Measurements from ENCODE around the gene NFATC4.
"Not testable (repeated sequence)": the region's sequence is repeated elsewhere in the genome, so short reads cannot be mapped to it uniquely, and the experiment has no call there.

NFATC4 gene

GRCh38 chr14:24367514-24368211, at the start of gene NFATC4:
TSS of gene NFATC4 (plus strand) at chr14:24368184. CDS start at chr14:24368341, 157 bp downstream.
- peak; percentile 50 for DNase-seq (ENCODE audit: low spot score)

DNA sequence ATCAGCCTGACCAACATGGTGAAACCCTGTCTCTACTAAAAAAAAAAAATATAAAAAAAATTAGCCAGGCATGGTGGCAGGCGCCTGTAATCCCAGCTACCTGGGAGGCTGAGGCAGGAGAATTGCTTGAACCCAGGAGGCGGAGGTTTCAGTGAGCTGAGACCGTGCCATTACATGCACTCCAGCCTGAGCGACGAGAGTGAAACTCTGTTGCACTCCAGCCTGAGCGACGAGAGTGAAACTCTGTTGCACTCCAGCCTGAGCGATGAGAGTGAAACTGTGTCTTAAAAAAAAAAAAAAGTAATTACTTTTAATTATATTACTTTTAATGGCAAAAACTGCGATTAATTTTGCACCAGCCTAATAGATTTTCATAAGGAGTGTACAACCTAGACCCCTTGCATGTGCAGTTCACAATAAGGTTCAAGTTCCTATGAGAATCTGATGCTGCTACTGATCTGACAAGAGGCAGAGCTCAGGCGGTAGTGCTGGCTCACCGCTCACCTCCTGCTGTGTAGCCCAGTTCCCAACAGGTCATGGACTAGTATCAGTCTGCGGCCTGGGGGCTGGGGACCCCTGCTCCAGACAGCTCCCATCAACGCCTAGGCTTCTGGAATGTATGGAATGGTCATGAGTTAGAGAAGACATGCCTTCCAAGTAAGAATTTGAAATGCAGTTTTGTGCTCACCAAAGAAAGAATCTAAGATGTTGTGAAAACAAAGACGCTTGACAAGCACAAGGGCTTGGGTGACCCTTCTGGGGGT, 46.6 kb upstream of the NFATC4 start:
- no peak for DNase-seq (ENCODE audit: low spot score)

DNA sequence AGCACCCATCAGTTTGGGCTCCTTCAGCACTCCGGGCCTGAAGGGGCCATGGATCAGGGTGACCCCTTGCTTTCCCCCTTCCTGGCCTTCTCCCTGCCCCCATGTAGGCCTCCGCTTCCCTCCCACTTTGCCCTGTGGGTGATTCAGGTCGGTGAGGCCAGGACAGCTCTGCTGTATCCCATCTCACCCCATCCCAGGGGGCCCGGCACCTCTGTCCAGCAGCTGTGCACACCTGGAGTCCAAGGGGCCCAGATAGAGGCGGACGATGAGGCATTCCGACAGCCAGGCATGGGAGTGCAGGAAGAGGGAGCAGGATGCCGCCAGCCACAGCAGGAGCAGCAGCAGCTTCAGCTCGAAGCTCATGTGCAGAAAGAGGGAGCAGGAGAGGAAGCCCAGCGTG, 45.3 kb upstream of the NFATC4 start:
- no peak for DNase-seq (ENCODE audit: low spot score)

DNA sequence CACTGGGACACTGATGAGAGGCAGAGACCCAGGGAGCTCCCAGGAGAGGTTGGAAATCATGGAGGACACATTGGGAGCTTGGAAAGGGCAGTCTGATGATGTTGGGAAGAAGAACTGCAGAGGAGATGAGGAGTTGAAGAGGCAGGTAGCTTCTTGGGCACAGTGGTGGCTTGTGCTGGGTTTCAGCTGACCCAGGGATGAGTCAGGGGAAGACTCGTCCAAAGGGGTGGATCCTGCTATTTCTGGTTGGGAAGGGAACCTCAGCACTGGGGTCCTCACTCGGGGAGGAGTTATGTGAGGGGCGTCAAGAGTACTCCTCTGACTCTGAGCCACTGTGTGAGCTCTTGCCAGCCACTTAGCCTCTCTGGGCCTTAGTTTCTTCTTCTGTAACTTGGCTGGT, 44.6 kb upstream of the NFATC4 start:
- DNase-seq (ENCODE audit: low spot score) = no peak

DNA sequence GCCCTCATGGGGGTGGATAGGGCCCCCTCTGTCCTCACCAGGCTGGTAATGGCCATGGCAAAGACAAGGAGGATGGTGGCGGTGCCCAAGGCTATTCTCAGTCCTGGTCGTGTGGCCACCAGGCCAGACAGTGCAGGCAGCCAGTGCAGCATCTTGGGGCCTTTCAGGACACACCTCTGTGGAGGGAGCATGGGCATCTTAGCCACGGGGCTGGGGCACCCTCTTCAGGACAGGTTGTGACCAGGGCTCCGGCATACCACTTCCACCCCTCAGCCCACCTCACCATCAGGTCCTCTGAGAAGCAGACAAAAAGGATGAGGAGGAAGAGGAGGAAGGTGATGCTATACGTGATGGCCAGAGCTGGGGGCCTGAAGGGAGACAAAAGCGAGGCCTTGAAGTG, 44.0 kb upstream of the NFATC4 start:
- DNase-seq (ENCODE audit: low spot score) = no peak

GRCh38 chr14:24325041-24325530, 42.9 kb upstream of the NFATC4 start:
- DNase-seq (ENCODE audit: low spot score) = no peak

GRCh38 chr14:24325963-24326362, 42.0 kb upstream of the NFATC4 start:
- no peak for DNase-seq (ENCODE audit: low spot score)

- no peak for DNase-seq (ENCODE audit: low spot score)
Measured at GRCh38 chr14:24327303-24327702, 40.7 kb upstream of the NFATC4 start.

GRCh38 chr14:24327914-24328313, 40.1 kb upstream of the NFATC4 start:
- DNase-seq (ENCODE audit: low spot score) = not testable (repeated sequence)

DNA sequence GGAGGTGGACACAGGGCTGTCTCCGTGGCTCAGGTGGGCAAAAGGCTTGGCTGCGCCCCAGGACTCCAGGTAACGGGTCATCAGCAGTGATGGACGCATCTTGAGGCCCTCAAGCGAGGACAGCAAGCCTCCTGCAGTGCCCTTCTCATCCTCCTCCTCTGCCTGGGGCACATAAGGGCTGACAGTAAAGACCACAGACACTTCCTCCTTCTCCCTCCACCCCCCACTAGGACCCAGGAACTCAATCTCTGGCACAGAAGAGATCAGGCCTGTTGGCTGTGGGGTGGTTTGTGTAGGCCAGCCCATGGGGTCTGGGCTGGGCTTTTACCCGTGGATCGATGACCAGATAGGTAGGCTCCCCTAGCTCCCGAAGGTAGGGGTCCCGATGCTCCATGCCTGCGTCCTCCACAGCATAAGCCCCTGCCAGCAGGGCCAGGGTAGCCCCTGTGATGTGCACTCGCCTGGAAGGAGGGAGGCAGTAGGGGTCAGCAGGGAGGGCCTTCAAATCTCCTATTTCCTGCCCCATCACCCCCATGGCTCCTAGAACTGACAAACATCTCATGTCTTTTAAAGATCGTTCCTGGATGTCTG, 38.8 kb upstream of the NFATC4 start:
- DNase-seq (ENCODE audit: low spot score) = no peak

- no peak for DNase-seq (ENCODE audit: low spot score)
Measured at GRCh38 chr14:24329736-24330135, 38.2 kb upstream of the NFATC4 start.

- DNase-seq (ENCODE audit: low spot score) = no peak
Measured at GRCh38 chr14:24330973-24331674, 36.9 kb upstream of the NFATC4 start.

DNA sequence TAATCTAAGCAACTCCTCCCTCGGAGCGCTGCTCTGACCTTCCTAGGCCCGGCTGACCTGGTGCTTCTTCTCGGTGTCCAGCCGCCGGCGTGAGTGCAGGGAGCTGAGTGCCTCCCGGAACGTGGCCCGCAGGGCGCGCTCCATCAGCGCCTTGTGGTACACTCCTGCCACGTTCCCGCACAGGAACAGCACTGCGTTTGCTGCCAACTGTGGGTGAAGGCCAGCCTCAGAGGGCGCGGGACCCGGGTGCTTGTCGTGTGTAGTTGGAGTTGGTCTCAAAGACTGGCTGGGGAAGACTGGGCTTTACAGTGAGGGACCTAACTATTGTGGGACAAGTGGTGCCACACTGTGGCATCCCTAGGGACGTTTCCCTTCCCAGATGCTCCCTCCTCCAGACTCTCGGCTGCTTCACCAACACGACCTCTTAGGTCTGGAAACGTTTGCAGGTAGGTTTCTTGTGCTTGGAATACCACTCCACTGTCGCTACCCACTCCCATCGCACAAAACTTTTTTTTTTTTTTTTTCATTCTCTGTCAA, 36.2 kb upstream of the NFATC4 start:
- DNase-seq (ENCODE audit: low spot score) = no peak

DNA sequence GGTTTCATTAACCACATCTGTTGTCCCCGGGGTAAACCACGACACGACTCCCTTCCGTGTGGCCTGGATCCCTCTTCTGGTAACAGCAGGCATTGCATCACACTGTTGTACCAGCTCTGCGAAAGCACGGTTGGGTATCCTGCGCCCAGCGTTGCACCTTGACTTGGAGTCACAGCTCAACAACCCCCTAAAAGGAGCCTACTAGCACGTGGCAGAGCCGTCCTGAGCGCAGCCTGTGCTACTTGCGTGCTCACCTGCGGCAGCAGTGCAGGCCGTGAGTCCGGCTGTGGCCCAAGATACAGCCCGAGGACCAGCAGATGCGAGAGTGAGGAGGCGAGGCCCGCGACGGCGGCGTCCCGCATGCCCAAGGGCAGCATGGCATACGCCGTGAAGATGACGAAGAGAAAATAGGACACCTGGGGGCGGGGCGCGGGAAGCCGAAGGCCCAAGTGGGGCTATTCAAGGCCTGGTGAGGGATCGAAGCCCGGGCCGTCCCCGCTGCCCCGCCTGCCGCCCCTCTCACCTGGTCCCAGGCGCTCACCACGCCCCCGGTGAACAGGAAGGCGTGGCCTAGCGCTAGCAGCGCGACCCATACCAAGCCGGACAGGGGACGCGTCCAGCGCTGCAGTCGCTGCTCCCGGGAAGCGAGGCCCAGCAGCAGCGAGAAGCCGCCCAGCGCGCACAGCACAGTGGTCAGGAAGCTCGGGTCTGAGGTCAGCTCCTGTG, 35.6 kb upstream of the NFATC4 start:
- peak; percentile 60 for DNase-seq (ENCODE audit: low spot score)

- DNase-seq (ENCODE audit: low spot score) = no peak
Measured at GRCh38 chr14:24334431-24335291, 33.3 kb upstream of the NFATC4 start, which contains the start of gene ADCY4. TSS of gene ADCY4 (minus strand) at chr14:24335071. CDS start at chr14:24334652, 419 bp downstream.

DNA sequence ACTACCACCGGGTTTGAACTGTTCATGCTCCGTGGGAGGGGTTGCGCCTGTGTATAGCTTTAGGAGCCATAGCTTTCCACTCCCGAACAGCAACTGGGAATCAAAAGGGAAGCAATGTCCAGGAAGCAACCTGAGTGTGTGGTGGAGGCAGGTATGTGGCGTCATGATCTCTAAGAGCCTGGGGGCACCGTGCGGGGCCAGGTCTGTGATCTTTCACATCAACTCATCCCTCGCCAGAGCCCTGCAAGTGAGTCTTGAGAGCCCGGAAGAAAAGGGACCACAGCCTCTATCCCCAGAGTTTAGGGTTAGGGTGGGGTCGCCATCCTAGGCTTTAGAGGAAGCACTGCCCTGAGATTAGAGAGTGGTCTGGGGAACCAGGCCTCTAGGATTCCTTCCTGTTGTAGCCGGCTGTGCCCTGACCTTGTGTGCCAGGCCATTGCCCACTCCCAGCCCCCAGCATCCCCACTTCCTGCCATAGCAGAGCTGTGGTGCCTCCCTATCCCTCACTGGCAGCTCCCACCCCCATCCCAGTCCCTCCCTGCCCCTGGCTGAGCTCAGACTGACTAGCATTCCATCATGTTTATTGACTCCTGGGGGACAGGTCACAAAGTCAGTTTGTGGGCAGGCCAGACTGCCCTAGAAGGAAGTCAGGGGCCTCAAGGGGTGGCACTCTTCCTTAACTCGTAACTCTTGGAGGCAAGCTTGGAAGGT, 32.4 kb upstream of the NFATC4 start:
- no peak for DNase-seq (ENCODE audit: low spot score)

DNA sequence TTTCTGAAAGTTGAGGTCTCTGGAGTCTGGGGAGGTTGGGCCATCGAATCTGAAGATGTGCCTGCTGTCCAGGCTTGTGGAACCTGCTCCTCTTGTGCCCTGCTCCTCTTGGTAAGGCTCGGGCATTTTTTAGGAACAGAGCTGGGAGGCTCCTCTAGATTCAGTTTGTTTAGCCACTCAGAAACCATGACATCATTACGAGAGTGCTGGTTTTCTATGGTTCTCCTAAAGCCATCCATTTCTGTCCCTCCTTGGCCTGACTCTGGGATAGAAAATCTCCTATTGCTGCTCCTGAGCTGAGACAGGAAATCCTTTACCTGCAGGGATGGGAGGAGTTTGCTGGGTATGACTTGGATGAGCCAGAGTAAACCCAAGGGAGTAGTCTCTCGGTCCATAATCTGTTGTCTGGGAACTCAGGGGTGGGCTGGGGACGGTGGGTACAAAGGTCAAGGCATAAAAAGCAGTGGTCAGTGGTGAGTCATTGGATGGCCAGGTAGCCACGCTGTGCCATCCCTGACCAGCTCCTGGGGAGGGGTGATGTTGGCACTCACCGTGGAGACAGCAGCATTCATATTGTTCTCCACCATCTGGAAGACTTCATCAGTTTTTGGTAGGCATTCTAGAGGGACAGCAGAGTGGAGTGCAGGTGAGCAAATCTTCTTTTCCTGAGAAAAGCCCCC, 30.7 kb upstream of the NFATC4 start:
- DNase-seq (ENCODE audit: low spot score) = no peak

DNA sequence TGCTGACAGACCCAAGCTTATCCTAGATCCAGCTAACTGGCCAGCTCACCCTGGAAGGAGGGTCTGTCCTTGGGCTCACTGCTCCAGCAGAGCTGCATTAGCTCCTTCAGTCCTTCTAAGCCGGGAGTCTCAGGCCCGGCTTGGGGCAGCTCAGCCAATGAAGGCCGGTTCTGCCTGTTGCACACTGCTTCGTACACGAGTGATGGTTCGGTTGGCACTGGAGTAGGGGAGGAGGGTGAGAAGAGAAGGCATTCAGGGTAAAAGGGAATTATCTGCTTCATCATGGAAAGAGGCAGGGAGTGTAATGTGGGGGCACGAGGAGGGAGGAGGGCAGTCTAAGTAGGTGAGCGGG, 30.2 kb upstream of the NFATC4 start:
- DNase-seq (ENCODE audit: low spot score) = no peak

GRCh38 chr14:24338843-24339242, 29.1 kb upstream of the NFATC4 start:
- no peak for DNase-seq (ENCODE audit: low spot score)
